Activated naive CD8-positive, alpha-beta T cell treated with anti-CD3 and anti-CD28 coated beads, Interleukin-2, amount 50 U/mL, for 16 hours (primary cell): ENCODE results near the gene SLC12A1.
"Not testable (repeated sequence)": the region's sequence is repeated elsewhere in the genome, so short reads cannot be mapped to it uniquely, and the experiment has no call there.

ENCODE experiments used
- DNase-seq: peaks from one replicate; pipeline ENCODE4 v3.0.0-alpha.2; 2020; ENCODE audit warnings: low read depth, low spot score

Gene SLC12A1

GRCh38 chr15:48307586-48307985 is 101.5 kb downstream of the SLC12A1 start:
- DNase-seq, result no peak

GRCh38 chr15:48309740-48310139 is 103.6 kb downstream of the SLC12A1 start:
- no peak for DNase-seq

- no peak for DNase-seq
Measured at GRCh38 chr15:48313216-48313615, 107.1 kb downstream of the SLC12A1 start.

- no peak for DNase-seq
Measured at GRCh38 chr15:48315041-48315440, 108.9 kb downstream of the SLC12A1 start.

GRCh38 chr15:48317221-48317620 is 111.1 kb downstream of the SLC12A1 start:
- DNase-seq, result no peak

- DNase-seq, result no peak
Measured at GRCh38 chr15:48318131-48318530, 112.0 kb downstream of the SLC12A1 start.

GRCh38 chr15:48323294-48323693 is 117.2 kb downstream of the SLC12A1 start:
- no peak for DNase-seq

- no peak for DNase-seq
Measured at GRCh38 chr15:48324949-48325348, 118.8 kb downstream of the SLC12A1 start.

- no peak for DNase-seq
Measured at GRCh38 chr15:48325400-48325799, 119.3 kb downstream of the SLC12A1 start.

GRCh38 chr15:48326180-48326579 is 120.1 kb downstream of the SLC12A1 start:
- not testable (repeated sequence) for DNase-seq

GRCh38 chr15:48330105-48330785 is 124.1 kb downstream of the SLC12A1 start:
- DNase-seq, result no peak

- DNase-seq, result peak; percentile 55
Measured at GRCh38 chr15:48330855-48331795, 125.0 kb downstream of the SLC12A1 start, which contains the start of gene DUT. DUT (plus strand) TSS chr15:48331429; CDS start chr15:48331516, 87 bp downstream.

GRCh38 chr15:48331796-48332641 is 125.9 kb downstream of the SLC12A1 start:
- DNase-seq, result peak; percentile 48

- DNase-seq, result no peak
Measured at GRCh38 chr15:48332642-48333034, 126.5 kb downstream of the SLC12A1 start.

GRCh38 chr15:48333540-48333939 is 127.4 kb downstream of the SLC12A1 start:
- DNase-seq, result no peak

- DNase-seq, result no peak
Measured at GRCh38 chr15:48334260-48334659, 128.2 kb downstream of the SLC12A1 start.

GRCh38 chr15:48336940-48337339 is 130.8 kb downstream of the SLC12A1 start:
- no peak for DNase-seq

- DNase-seq, result no peak
Measured at GRCh38 chr15:48337607-48338006, 131.5 kb downstream of the SLC12A1 start.

- DNase-seq, result no peak
Measured at GRCh38 chr15:48340111-48340510, 134.0 kb downstream of the SLC12A1 start.

GRCh38 chr15:48343865-48344264 is 137.8 kb downstream of the SLC12A1 start:
- no peak for DNase-seq

GRCh38 chr15:48345516-48345915 is 139.4 kb downstream of the SLC12A1 start:
- DNase-seq, result no peak
